Nephron progenitor cell (in vitro differentiated cells): Measurements from ENCODE around the gene ZFPM1.

Experiments
- DNase-seq: peaks from one replicate; pipeline ENCODE4 v3.0.0; 2021
- H3K27ac Mint-ChIP-seq: 2 replicates; pipeline ENCODE4 v1.8.0; 2021; ENCODE audit warnings: mild to moderate bottlenecking, moderate library complexity, mixed read lengths
- H3K27me3 Mint-ChIP-seq: 2 replicates; pipeline ENCODE4 v1.8.0; 2021; ENCODE audit warnings: mild to moderate bottlenecking, low read depth, mixed read lengths; ENCODE audit not compliant: poor library complexity
- H3K36me3 Mint-ChIP-seq: 2 replicates; pipeline ENCODE4 v1.8.0; 2021; ENCODE audit warnings: low read depth, mixed read lengths
- H3K4me1 Mint-ChIP-seq: 2 replicates; pipeline ENCODE4 v1.8.0; 2021; ENCODE audit warnings: mixed read lengths
- H3K4me3 Mint-ChIP-seq: 2 replicates; pipeline ENCODE4 v1.8.0; 2021; ENCODE audit warnings: mild to moderate bottlenecking, moderate library complexity, mixed read lengths
- H3K9me3 Mint-ChIP-seq: 2 replicates; pipeline ENCODE4 v1.8.0; 2021; ENCODE audit warnings: mild to moderate bottlenecking, moderate library complexity, mixed read lengths
- CTCF ChIP-seq: fragments of 200-600 bp; sonication (generic); IDR thresholded peaks from 2 replicates; pipeline ENCODE4 v1.5.0; 2021; ENCODE audit warnings: antibody characterized with exemption

ZFPM1 gene

GRCh38 chr16:88446061-88446460, 7.0 kb upstream of the ZFPM1 start:
- DNase-seq = no peak
- no peak overlapping the region for H3K27ac Mint-ChIP-seq
- H3K4me3 Mint-ChIP-seq = no peak overlapping the region
- TF ChIP-seq CTCF = no peak
- no peaks in the 10 kb centered on the region for H3K9me3 Mint-ChIP-seq
- H3K36me3 Mint-ChIP-seq = no peaks in the 10 kb centered on the region
- H3K27me3 Mint-ChIP-seq = peaks cover 9% of the 10 kb centered on the region
- peaks cover 21% of the 10 kb centered on the region for H3K4me1 Mint-ChIP-seq

- TF ChIP-seq CTCF = no peak
- no peaks in the 10 kb centered on the region for H3K36me3 Mint-ChIP-seq
- DNase-seq = no peak
- H3K4me1 Mint-ChIP-seq = peaks cover 16% of the 10 kb centered on the region
- no peak overlapping the region for H3K4me3 Mint-ChIP-seq
- H3K27me3 Mint-ChIP-seq = peaks cover 15% of the 10 kb centered on the region
- no peaks in the 10 kb centered on the region for H3K9me3 Mint-ChIP-seq
- no peak overlapping the region for H3K27ac Mint-ChIP-seq
Measured at GRCh38 chr16:88446736-88447135, 6.3 kb upstream of the ZFPM1 start.

GRCh38 chr16:88447881-88448280, 5.2 kb upstream of the ZFPM1 start:
- Mint-ChIP-seq H3K27me3 (peaks cover 21% of the 10 kb centered on the region), H3K9me3 (no peaks in the 10 kb centered on the region), H3K4me1 (peaks cover 16% of the 10 kb centered on the region), H3K27ac (no peak overlapping the region), H3K4me3 (no peak overlapping the region), H3K36me3 (no peaks in the 10 kb centered on the region)
- TF ChIP-seq CTCF = no peak
- DNase-seq = no peak

- H3K4me1 Mint-ChIP-seq = peaks cover 16% of the 10 kb centered on the region
- no peak overlapping the region for H3K27ac Mint-ChIP-seq
- no peak for TF ChIP-seq CTCF
- no peaks in the 10 kb centered on the region for H3K36me3 Mint-ChIP-seq
- H3K9me3 Mint-ChIP-seq = no peaks in the 10 kb centered on the region
- DNase-seq = no peak
- peaks cover 21% of the 10 kb centered on the region for H3K27me3 Mint-ChIP-seq
- H3K4me3 Mint-ChIP-seq = no peak overlapping the region
Measured at GRCh38 chr16:88448461-88449266, 4.4 kb upstream of the ZFPM1 start.

- peaks cover 16% of the 10 kb centered on the region for H3K4me1 Mint-ChIP-seq
- no peak overlapping the region for H3K4me3 Mint-ChIP-seq
- TF ChIP-seq CTCF = no peak
- H3K9me3 Mint-ChIP-seq = no peaks in the 10 kb centered on the region
- no peaks in the 10 kb centered on the region for H3K36me3 Mint-ChIP-seq
- H3K27me3 Mint-ChIP-seq = peaks cover 24% of the 10 kb centered on the region
- DNase-seq = no peak
- H3K27ac Mint-ChIP-seq = no peak overlapping the region
Measured at GRCh38 chr16:88449267-88449561, 3.9 kb upstream of the ZFPM1 start.
